Neural cell (in vitro differentiated cells): ENCODE data around the gene TSPAN18. TPM values are rescaled to one million over a fixed set of nuclear protein-coding genes. Genes with fewer than 3 reads are reported as not detected.

Source experiments
- H2AFZ ChIP-seq: fragments of 200-600, 300-800 bp; sonication (generic), shearing (Covaris generic); 2 replicates; pipeline ENCODE4 v1.6.0; 2014; ENCODE audit warnings: low read depth, mild to moderate bottlenecking, antibody characterized with exemption, low read length, moderate library complexity
- H3F3A ChIP-seq: fragments of 200-600 bp; shearing (Covaris generic); 2 replicates; pipeline ENCODE4 v1.6.1; 2016; ENCODE audit warnings: mild to moderate bottlenecking, moderate library complexity, mixed read lengths, antibody characterized with exemption, low read length; ENCODE audit not compliant: insufficient read depth, poor library complexity, severe bottlenecking
- H3K27ac ChIP-seq: fragments of 200-600, 300-800 bp; sonication (generic), shearing (Covaris generic); 2 replicates; pipeline ENCODE4 v1.5.1; 2014; ENCODE audit warnings: mild to moderate bottlenecking, low read length, moderate library complexity
- H3K27me3 ChIP-seq: fragments of 300-800, 200-600 bp; sonication (generic), shearing (Covaris generic); 2 replicates; pipeline ENCODE4 v1.6.0; 2014; ENCODE audit warnings: mild to moderate bottlenecking, low read depth, low read length, moderate library complexity; ENCODE audit not compliant: insufficient read depth
- H3K36me3 ChIP-seq: fragments of 300-800, 200-600 bp; sonication (generic), shearing (Covaris generic); 2 replicates; pipeline ENCODE4 v1.5.1; 2014; ENCODE audit warnings: mild to moderate bottlenecking, antibody characterized with exemption, low read length, moderate library complexity; ENCODE audit not compliant: insufficient read depth
- H3K4me2 ChIP-seq: fragments of 300-800, 200-600 bp; sonication (generic), shearing (Covaris generic); 2 replicates; pipeline ENCODE4 v1.6.0; 2014; ENCODE audit warnings: mild to moderate bottlenecking, low read length
- H3K4me3 ChIP-seq: fragments of 300-800, 200-600 bp; sonication (generic), shearing (Covaris generic); 2 replicates; pipeline ENCODE4 v1.5.1; 2014; ENCODE audit warnings: mild to moderate bottlenecking, low read length, moderate library complexity
- H3K79me2 ChIP-seq: fragments of 200-600 bp; shearing (Covaris generic); replicated peaks from 2 replicates; pipeline ENCODE4 v1.6.0; 2014; ENCODE audit warnings: mild to moderate bottlenecking, low read length, moderate library complexity; ENCODE audit not compliant: insufficient read depth
- H3K9ac ChIP-seq: fragments of 300-800, 200-600 bp; sonication (generic), shearing (Covaris generic); 2 replicates; pipeline ENCODE4 v1.6.1; 2016; ENCODE audit warnings: mild to moderate bottlenecking, low read length, mixed read lengths
- H3K9me2 ChIP-seq: fragments of 200-600 bp; shearing (Covaris generic); 2 replicates; pipeline ENCODE4 v1.6.1; 2016; ENCODE audit warnings: mild to moderate bottlenecking, low read length, mixed read lengths; ENCODE audit not compliant: insufficient read depth
- H3K9me3 ChIP-seq: fragments of 200-600, 300-800 bp; sonication (generic), shearing (Covaris generic); 2 replicates; pipeline ENCODE4 v1.6.1; 2016; ENCODE audit warnings: mild to moderate bottlenecking, mixed run types, low read length, moderate library complexity, mixed read lengths
- H4K20me1 ChIP-seq: fragments of 200-600 bp; shearing (Covaris generic); 2 replicates; pipeline ENCODE4 v1.6.1; 2016; ENCODE audit warnings: mild to moderate bottlenecking, mixed run types; ENCODE audit not compliant: insufficient read depth
- EP300 ChIP-seq: fragments of 450-650 bp; conservative IDR thresholded peaks from 2 replicates; pipeline ENCODE4 v1.6.1; 2014; ENCODE audit warnings: antibody characterized with exemption, mild to moderate bottlenecking, moderate library complexity; ENCODE audit not compliant: poor library complexity, severe bottlenecking
- EZH2 ChIP-seq: fragments of 200-600, 300-800 bp; shearing (Covaris generic), sonication (generic); IDR thresholded peaks from 2 replicates; pipeline ENCODE4 v1.6.1; 2014; ENCODE audit warnings: antibody characterized with exemption, low read length, borderline replicate concordance, mild to moderate bottlenecking; ENCODE audit not compliant: insufficient read depth, poor library complexity, severe bottlenecking
- MXI1 ChIP-seq: fragments of 450-650 bp; conservative IDR thresholded peaks from 2 replicates; pipeline ENCODE4 v1.6.1; 2014; ENCODE audit warnings: antibody characterized with exemption, mild to moderate bottlenecking; ENCODE audit not compliant: poor library complexity, severe bottlenecking
- POLR2AphosphoS5 ChIP-seq: IDR thresholded peaks from 2 replicates; pipeline ENCODE4 v1.6.1; 2012
- RAD21 ChIP-seq: fragments of 450-650 bp; conservative IDR thresholded peaks from 2 replicates; pipeline ENCODE4 v1.6.1; 2014; ENCODE audit warnings: antibody characterized with exemption, mild to moderate bottlenecking, moderate library complexity
- SMC3 ChIP-seq: fragments of 450-650 bp; conservative IDR thresholded peaks from 2 replicates; pipeline ENCODE4 v1.6.1; 2014; ENCODE audit warnings: antibody characterized with exemption, mild to moderate bottlenecking, moderate library complexity; ENCODE audit not compliant: poor library complexity
- TAF1 ChIP-seq: IDR thresholded peaks from 2 replicates; pipeline ENCODE4 v1.6.1; 2012; ENCODE audit warnings: low read depth
- polyA plus RNA-seq: library from polyadenylated mRNA; depleted of rRNA; stranded (reverse); fragments of >200 nt; gene quantifications from 2 replicates; pipeline ENCODE4 v1.2.3, GENCODE V29; 2014
- TF ChIP-seq, protein P1 (sequence below): fragments of 450-650 bp; IDR thresholded peaks from 2 replicates; pipeline ENCODE4 v1.5.1; 2014; ENCODE audit warnings: antibody characterized with exemption, mild to moderate bottlenecking, moderate library complexity; ENCODE audit not compliant: poor library complexity, severe bottlenecking
- TF ChIP-seq, protein P2 (sequence below): IDR thresholded peaks from 2 replicates; pipeline ENCODE4 v1.6.1; 2012; ENCODE audit warnings: borderline replicate concordance

Gene TSPAN18
- polyA plus RNA-seq, 1 donor from 2014 or later: 8.4 TPM

DNA sequence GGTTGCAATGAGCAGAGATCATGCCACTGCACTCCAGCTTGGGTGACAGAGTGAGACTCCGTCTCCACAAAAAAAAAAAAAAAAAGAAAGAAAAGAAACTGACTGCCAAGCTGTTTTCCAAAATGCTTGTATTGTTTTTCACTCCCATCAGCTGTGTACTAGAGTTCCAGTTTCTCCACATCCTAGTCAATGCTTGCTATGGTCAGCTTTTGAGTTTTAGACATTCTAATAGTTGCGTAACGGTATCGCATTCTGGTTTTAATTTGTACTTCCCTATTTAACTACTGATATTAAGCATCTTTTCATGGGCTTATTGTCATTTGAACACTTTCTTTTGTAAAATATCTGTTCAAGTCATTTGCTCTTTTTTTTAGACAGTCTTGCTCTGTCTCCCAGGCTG is 55.7 kb downstream of the TSPAN18 start:
- Histone ChIP-seq H3K79me2 (peaks cover 21% of the 10 kb centered on the region), H3K9me3 (no peaks in the 10 kb centered on the region), H4K20me1 (no peaks in the 10 kb centered on the region), H3K9me2 (no peaks in the 10 kb centered on the region), H3K4me3 (no peak overlapping the region), H2AFZ (no peak overlapping the region), H3K36me3 (no peaks in the 10 kb centered on the region), H3K9ac (no peak overlapping the region), H3K27ac (no peak overlapping the region), H3K27me3 (no peaks in the 10 kb centered on the region), H3F3A (no peaks in the 10 kb centered on the region), H3K4me2 (no peak overlapping the region)
- no peak for TF ChIP-seq SMC3
- TF ChIP-seq POLR2AphosphoS5: no peak
- TF ChIP-seq MXI1: no peak
- TF ChIP-seq EZH2: no peak
- TF ChIP-seq EP300: no peak
- no peak for TF ChIP-seq RAD21
- TF ChIP-seq, protein P1, sequence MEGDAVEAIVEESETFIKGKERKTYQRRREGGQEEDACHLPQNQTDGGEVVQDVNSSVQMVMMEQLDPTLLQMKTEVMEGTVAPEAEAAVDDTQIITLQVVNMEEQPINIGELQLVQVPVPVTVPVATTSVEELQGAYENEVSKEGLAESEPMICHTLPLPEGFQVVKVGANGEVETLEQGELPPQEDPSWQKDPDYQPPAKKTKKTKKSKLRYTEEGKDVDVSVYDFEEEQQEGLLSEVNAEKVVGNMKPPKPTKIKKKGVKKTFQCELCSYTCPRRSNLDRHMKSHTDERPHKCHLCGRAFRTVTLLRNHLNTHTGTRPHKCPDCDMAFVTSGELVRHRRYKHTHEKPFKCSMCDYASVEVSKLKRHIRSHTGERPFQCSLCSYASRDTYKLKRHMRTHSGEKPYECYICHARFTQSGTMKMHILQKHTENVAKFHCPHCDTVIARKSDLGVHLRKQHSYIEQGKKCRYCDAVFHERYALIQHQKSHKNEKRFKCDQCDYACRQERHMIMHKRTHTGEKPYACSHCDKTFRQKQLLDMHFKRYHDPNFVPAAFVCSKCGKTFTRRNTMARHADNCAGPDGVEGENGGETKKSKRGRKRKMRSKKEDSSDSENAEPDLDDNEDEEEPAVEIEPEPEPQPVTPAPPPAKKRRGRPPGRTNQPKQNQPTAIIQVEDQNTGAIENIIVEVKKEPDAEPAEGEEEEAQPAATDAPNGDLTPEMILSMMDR: no peak
- no peak for TF ChIP-seq TAF1
- TF ChIP-seq, protein P2, sequence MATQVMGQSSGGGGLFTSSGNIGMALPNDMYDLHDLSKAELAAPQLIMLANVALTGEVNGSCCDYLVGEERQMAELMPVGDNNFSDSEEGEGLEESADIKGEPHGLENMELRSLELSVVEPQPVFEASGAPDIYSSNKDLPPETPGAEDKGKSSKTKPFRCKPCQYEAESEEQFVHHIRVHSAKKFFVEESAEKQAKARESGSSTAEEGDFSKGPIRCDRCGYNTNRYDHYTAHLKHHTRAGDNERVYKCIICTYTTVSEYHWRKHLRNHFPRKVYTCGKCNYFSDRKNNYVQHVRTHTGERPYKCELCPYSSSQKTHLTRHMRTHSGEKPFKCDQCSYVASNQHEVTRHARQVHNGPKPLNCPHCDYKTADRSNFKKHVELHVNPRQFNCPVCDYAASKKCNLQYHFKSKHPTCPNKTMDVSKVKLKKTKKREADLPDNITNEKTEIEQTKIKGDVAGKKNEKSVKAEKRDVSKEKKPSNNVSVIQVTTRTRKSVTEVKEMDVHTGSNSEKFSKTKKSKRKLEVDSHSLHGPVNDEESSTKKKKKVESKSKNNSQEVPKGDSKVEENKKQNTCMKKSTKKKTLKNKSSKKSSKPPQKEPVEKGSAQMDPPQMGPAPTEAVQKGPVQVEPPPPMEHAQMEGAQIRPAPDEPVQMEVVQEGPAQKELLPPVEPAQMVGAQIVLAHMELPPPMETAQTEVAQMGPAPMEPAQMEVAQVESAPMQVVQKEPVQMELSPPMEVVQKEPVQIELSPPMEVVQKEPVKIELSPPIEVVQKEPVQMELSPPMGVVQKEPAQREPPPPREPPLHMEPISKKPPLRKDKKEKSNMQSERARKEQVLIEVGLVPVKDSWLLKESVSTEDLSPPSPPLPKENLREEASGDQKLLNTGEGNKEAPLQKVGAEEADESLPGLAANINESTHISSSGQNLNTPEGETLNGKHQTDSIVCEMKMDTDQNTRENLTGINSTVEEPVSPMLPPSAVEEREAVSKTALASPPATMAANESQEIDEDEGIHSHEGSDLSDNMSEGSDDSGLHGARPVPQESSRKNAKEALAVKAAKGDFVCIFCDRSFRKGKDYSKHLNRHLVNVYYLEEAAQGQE: no peak

DNA sequence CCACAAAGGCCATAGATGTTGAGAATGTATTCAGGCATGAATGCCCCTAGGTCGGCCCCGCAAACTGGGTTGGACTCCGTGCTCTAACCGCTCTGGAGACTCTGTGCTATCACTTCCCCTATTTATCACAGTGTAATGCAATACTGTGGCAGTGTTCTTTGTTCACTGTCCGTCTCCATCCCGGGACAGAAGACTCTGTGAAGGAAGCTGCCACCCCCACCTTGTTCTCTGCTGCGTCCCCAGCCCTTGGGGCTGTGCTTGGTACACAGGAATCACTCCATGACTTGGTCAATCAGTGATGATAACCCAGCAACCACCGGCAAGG is 57.6 kb downstream of the TSPAN18 start:
- H3K9me3 ChIP-seq: no peaks in the 10 kb centered on the region
- TF ChIP-seq EP300: no peak
- TF ChIP-seq POLR2AphosphoS5: no peak
- no peak for TF ChIP-seq MXI1
- H3K9me2 ChIP-seq: no peaks in the 10 kb centered on the region
- H3K4me2 ChIP-seq: no peak overlapping the region
- no peaks in the 10 kb centered on the region for H3K27me3 ChIP-seq
- no peak overlapping the region for H3K4me3 ChIP-seq
- H2AFZ ChIP-seq: no peak overlapping the region
- H3K79me2 ChIP-seq: peaks cover 21% of the 10 kb centered on the region
- peak overlapping the region; percentile 34 for H3K27ac ChIP-seq
- H4K20me1 ChIP-seq: no peaks in the 10 kb centered on the region
- no peaks in the 10 kb centered on the region for H3F3A ChIP-seq
- H3K9ac ChIP-seq: peak overlapping the region; percentile 29
- H3K36me3 ChIP-seq: no peaks in the 10 kb centered on the region

DNA sequence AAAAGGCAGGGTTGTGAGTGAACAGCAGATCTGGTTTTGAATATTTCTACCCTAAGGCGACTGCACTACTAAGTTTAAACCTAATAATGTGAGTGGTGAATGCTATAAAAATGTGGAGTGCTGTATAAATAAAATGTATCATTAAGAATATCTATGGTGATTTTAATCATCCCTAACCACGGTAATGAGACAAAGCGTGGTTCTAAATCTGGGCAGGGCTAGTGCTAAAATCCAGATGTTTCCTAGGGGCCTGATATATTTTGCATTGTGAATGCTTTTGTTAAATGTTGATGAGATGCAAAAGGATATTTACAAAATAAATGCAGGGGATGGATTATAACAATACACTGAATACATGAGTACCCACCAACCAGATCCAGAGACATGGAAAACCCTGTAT is 58.1 kb downstream of the TSPAN18 start:
- Histone ChIP-seq H3F3A (no peaks in the 10 kb centered on the region), H3K79me2 (peaks cover 21% of the 10 kb centered on the region), H2AFZ (no peak overlapping the region), H3K4me3 (no peak overlapping the region), H3K27me3 (no peaks in the 10 kb centered on the region), H3K27ac (peak overlapping the region; percentile 34), H3K4me2 (no peak overlapping the region), H4K20me1 (no peaks in the 10 kb centered on the region), H3K9me2 (no peaks in the 10 kb centered on the region), H3K9me3 (no peaks in the 10 kb centered on the region), H3K9ac (peak overlapping the region; percentile 29), H3K36me3 (no peaks in the 10 kb centered on the region)
- TF ChIP-seq POLR2AphosphoS5 (no peak), RAD21 (no peak), EP300 (no peak), SMC3 (no peak), TAF1 (no peak), EZH2 (no peak), MXI1 (no peak)
- TF ChIP-seq, protein P1: no peak
- TF ChIP-seq, protein P2: no peak
